Endothelial cell of umbilical vein (primary cell): Measurements from ENCODE around the gene PFKFB3. TPM values are rescaled to one million over a fixed set of nuclear protein-coding genes. Genes with fewer than 3 reads are reported as not detected.

Experiments
- BruUV-seq: library from RNA; stranded (reverse); fragments of 400-500 nt; replicated peaks from 2 replicates; lab custom pipeline; 2021; lab: Mats Ljungman, UMichigan
- CTCF ChIA-PET: fragments of 300-600, 350-600 bp; sonication (Branson Sonifier 250); formaldehyde crosslinking; loops from one replicate; lab custom pipeline; 2021; ENCODE audit warnings: antibody characterized with exemption, inconsistent platforms; lab: Charles Lee
- POLR2A ChIA-PET: fragments of 300-600, 350-600 bp; sonication (Branson Sonifier 250); formaldehyde crosslinking; loops from one replicate; lab custom pipeline; 2021; ENCODE audit warnings: antibody characterized with exemption, inconsistent platforms; lab: Charles Lee
- DNase-seq: peaks from one replicate; pipeline ENCODE4 v3.0.0-alpha.2; 2011; ENCODE audit warnings: low read depth, low spot score
- FAIRE-seq: peaks from 2 replicates; lab custom pipeline; 2011; peaks lifted over from hg19 to GRCh38; lab: Jason Lieb, UNC
- H2AFZ ChIP-seq: 2 replicates; pipeline ENCODE4 v1.6.0; 2012; ENCODE audit warnings: low read depth, low read length, control low read depth, inconsistent platforms
- H3K27ac ChIP-seq: 2 replicates; pipeline ENCODE4 v1.5.1; 2011; ENCODE audit warnings: low read depth, mild to moderate bottlenecking, control low read depth, low read length, moderate library complexity; ENCODE audit not compliant: insufficient read depth
- H3K27me3 ChIP-seq, 2 experiments: 2 replicates each; pipeline versions ENCODE4 v1.6.0 to v1.6.1; 2011; ENCODE audit warnings: low read length in 2 of 2, mixed read lengths in 1 of 2; ENCODE audit not compliant: control insufficient read depth in 2 of 2, insufficient read depth in 2 of 2
- H3K36me3 ChIP-seq, 2 experiments: 2 replicates in 1 of 2; 3 replicates in 1 of 2; pipeline ENCODE4 v1.5.1; 2011; ENCODE audit warnings: low read length in 2 of 2, mild to moderate bottlenecking in 1 of 2, moderate library complexity in 1 of 2; ENCODE audit not compliant: control insufficient read depth in 2 of 2, insufficient read depth in 2 of 2; ENCODE audit errors: extremely low read depth in 1 of 2
- H3K4me1 ChIP-seq: 3 replicates; pipeline ENCODE4 v1.5.1; 2011; ENCODE audit warnings: mild to moderate bottlenecking, low read length; ENCODE audit not compliant: control insufficient read depth, insufficient read depth; ENCODE audit errors: extremely low read depth
- H3K4me2 ChIP-seq: 2 replicates; pipeline ENCODE4 v1.6.1; 2011; ENCODE audit warnings: low read length, control low read depth, mixed read lengths; ENCODE audit not compliant: insufficient read depth
- H3K4me3 ChIP-seq, 3 experiments: fragments of 200-600 bp in 1 of 3; sonication (generic), shearing (Covaris generic) in 1 of 3; replicated peaks in 1 of 3; 2 replicates each; pipeline ENCODE4 v1.5.1; 2011 to 2016; ENCODE audit warnings: control low read depth in 3 of 3, low read length in 3 of 3, mild to moderate bottlenecking in 2 of 3, inconsistent platforms in 1 of 3, low read depth in 1 of 3, moderate library complexity in 1 of 3; ENCODE audit not compliant: insufficient read depth in 1 of 3
- H3K79me2 ChIP-seq: 2 replicates; pipeline ENCODE4 v1.6.0; 2012; ENCODE audit warnings: low read length, inconsistent platforms; ENCODE audit not compliant: control insufficient read depth, insufficient read depth
- H3K9ac ChIP-seq: replicated peaks from 2 replicates; pipeline ENCODE3; 2011; ENCODE audit warnings: low read length, control low read depth; ENCODE audit not compliant: insufficient read depth; ENCODE audit errors: extremely low read depth
- H3K9me1 ChIP-seq: replicated peaks from 3 replicates; pipeline ENCODE4 v1.6.0; 2011; ENCODE audit warnings: mild to moderate bottlenecking, low read length; ENCODE audit not compliant: control insufficient read depth, insufficient read depth; ENCODE audit errors: extremely low read depth
- H3K9me3 ChIP-seq: replicated peaks from 2 replicates; pipeline ENCODE4 v1.5.1; 2012; ENCODE audit warnings: low read length, inconsistent platforms; ENCODE audit not compliant: control insufficient read depth, insufficient read depth
- H4K20me1 ChIP-seq: replicated peaks from 2 replicates; pipeline ENCODE3; 2011; ENCODE audit warnings: mild to moderate bottlenecking, low read length; ENCODE audit not compliant: control insufficient read depth, insufficient read depth; ENCODE audit errors: extremely low read depth
- EZH2 ChIP-seq: IDR thresholded peaks from 2 replicates; pipeline ENCODE4 v1.6.1; 2012; ENCODE audit warnings: borderline replicate concordance, low read depth, mild to moderate bottlenecking, moderate library complexity, low read length, inconsistent platforms; ENCODE audit not compliant: severe bottlenecking
- FOS ChIP-seq: IDR thresholded peaks from 2 replicates; pipeline ENCODE4 v1.6.1; 2011; ENCODE audit warnings: mild to moderate bottlenecking, low read length, moderate library complexity, borderline replicate concordance; ENCODE audit not compliant: insufficient read depth
- MAX ChIP-seq: IDR thresholded peaks from 2 replicates; pipeline ENCODE4 v1.6.1; 2011; ENCODE audit not compliant: insufficient read depth, insufficient read length
- MYC ChIP-seq: IDR thresholded peaks from one replicate; pipeline ENCODE4 v1.6.1; 2011; ENCODE audit warnings: mild to moderate bottlenecking, low read depth, low read length
- POLR2A ChIP-seq: IDR thresholded peaks from 2 replicates; pipeline ENCODE4 v1.6.1; 2012; ENCODE audit warnings: low read depth, mild to moderate bottlenecking, control low read depth, low read length
- POLR2AphosphoS5 ChIP-seq: IDR thresholded peaks from 2 replicates; pipeline ENCODE4 v1.6.1; 2012; ENCODE audit warnings: low read depth, mild to moderate bottlenecking, control low read depth, low read length, moderate library complexity; ENCODE audit not compliant: insufficient read depth
- dilution Hi-C: fragments of 300-500 bp; cut with MboI; formaldehyde crosslinking; loops from one replicate; pipeline ENCODE4 v1.15.0; 2019; ENCODE audit warnings: low sequenced_read_pairs; ENCODE audit not compliant: extremely low pct_ligation_motif_present
- intact Hi-C: fragments of 100-400 bp; cut with micrococcal nuclease; formaldehyde crosslinking; loops from one replicate; pipeline ENCODE4 v1.10.0; 2022
- polyA plus RNA-seq, 4 experiments: library from polyadenylated mRNA; depleted of rRNA in 3 of 4; stranded (reverse) in 3 of 4; unstranded in 1 of 4; fragments of >200 nt; gene quantifications; 2 replicates each; pipeline versions ENCODE4 v1.2.1 to v1.2.3, GENCODE V29; 2011 to 2012; ENCODE audit warnings: missing spikeins in 1 of 4
- total RNA-seq: library from RNA; stranded (reverse); gene quantifications from 2 replicates; pipeline ENCODE4 v1.2.3, GENCODE V29; 2021
- TF ChIP-seq, protein P1 (sequence below), 2 donors: IDR thresholded peaks; 1 replicate in 1 of 2; 2 replicates in 1 of 2; pipeline ENCODE4 v1.5.1; 2011; ENCODE audit warnings: low read length in 2 of 2, mild to moderate bottlenecking in 2 of 2, moderate library complexity in 2 of 2, control low read depth in 1 of 2, inconsistent platforms in 1 of 2, low read depth in 1 of 2; ENCODE audit not compliant: insufficient read depth in 1 of 2; ENCODE audit errors: extremely low read depth in 1 of 2

PFKFB3 gene
- total and polyA plus RNA-seq, 2 donors (not counting 3 experiments of a cell fraction or from before 2014, with no cell fraction given), result 15.8 to 33.7 TPM

DNA sequence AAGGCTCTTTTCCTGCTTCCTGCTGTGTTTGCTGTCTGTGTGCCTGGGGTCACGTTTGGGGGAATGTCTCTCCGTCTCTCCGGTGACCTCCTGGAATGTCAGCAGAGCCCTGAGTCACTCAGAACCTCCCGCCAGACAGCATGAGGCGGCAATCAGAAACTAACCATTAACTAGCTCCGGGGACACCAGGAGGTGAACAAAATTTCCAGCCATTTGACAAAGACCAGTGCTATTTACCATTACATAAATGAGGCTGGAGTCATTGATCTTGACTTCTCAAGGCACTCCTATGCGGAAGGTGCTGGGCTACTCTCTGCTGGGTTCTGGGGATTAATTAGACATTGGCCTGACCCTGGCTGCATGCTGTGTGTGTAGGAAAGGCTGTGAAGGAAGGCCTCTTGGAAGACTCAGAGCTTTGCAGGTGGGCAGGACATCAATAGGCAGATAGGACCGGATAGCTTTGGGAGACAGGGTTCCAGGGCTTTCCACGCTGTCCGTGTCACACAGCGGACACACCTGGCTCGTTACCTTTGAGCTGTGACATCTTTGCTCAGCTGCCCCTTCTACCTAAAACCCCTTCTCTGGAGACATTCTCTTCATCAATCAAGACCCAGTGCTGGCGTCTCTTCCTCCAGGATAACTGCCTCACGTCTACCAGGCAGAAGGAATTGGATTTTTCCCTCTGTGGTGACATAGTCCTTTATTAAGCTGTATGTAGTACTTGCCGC lies 77.0 kb downstream of the PFKFB3 start:
- ChIA-PET POLR2A (no interaction called here), CTCF (interaction anchor here (0.7 to 0.8 kb wide), 3 partner anchors 11 to 126 kb away, joined by 3 read pairs; no protein-coding TSS in a partner anchor)
- Histone ChIP-seq H3K4me2 (no peak overlapping the region), H3K4me3 (no peak overlapping the region), H2AFZ (peak overlapping the region; percentile 75), H3K9me3 (no peaks in the 10 kb centered on the region), H4K20me1 (no peaks in the 10 kb centered on the region), H3K36me3 (no peaks in the 10 kb centered on the region), H3K4me1 (peaks cover 15% of the 10 kb centered on the region), H3K27me3 (no peaks in the 10 kb centered on the region), H3K27ac (no peak overlapping the region), H3K79me2 (no peaks in the 10 kb centered on the region), H3K9ac (no peak overlapping the region), H3K9me1 (no peaks in the 10 kb centered on the region)
- dilution Hi-C loops (no loop called here), intact Hi-C loops (no loop called here)
- no TSS peak for BruUV-seq
- DNase-seq, result peak; percentile 32
- peak; percentile 4 for FAIRE-seq
- TF ChIP-seq MYC (no peak), POLR2AphosphoS5 (no peak), EZH2 (no peak), POLR2A (no peak), FOS (no peak), MAX (no peak)
- TF ChIP-seq, protein P1, sequence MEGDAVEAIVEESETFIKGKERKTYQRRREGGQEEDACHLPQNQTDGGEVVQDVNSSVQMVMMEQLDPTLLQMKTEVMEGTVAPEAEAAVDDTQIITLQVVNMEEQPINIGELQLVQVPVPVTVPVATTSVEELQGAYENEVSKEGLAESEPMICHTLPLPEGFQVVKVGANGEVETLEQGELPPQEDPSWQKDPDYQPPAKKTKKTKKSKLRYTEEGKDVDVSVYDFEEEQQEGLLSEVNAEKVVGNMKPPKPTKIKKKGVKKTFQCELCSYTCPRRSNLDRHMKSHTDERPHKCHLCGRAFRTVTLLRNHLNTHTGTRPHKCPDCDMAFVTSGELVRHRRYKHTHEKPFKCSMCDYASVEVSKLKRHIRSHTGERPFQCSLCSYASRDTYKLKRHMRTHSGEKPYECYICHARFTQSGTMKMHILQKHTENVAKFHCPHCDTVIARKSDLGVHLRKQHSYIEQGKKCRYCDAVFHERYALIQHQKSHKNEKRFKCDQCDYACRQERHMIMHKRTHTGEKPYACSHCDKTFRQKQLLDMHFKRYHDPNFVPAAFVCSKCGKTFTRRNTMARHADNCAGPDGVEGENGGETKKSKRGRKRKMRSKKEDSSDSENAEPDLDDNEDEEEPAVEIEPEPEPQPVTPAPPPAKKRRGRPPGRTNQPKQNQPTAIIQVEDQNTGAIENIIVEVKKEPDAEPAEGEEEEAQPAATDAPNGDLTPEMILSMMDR (IDR thresholded peaks at IDR 0.05; ENCODE audit: extremely low read depth in 1 of 2, insufficient read depth in 1 of 2, low read depth in 1 of 2, low read length in 2 of 2), result no peak
